ENCODE data around the gene CGNL1. TPM values are rescaled to one million over a fixed set of nuclear protein-coding genes. Genes with fewer than 3 reads are reported as not detected.

Gene CGNL1
- polyA plus RNA-seq, 1 of the 3 experiments (the other 2 are of a cell fraction), result 0.23 TPM

- ChIA-PET POLR2A (no interaction called here), CTCF (interaction anchor here (0.6 to 1.7 kb wide), 4 partner anchors 10 to 1360 kb away, joined by 3 to 4 read pairs (median 4); no protein-coding TSS in a partner anchor)
- DNase-seq, result no peak
- no peaks in the 10 kb centered on the region for H3K27me3 ChIP-seq (ENCODE audit: insufficient read depth)
- no peak overlapping the region for H3K27ac ChIP-seq (ENCODE audit: low read depth in 2 of 2, low read length in 1 of 2)
- TF ChIP-seq FOXJ3 (CRISPR knock-in tag; IDR thresholded peaks at IDR 0.05) (no peak), GATA2 (CRISPR knock-in tag; IDR thresholded peaks at IDR 0.05) (no peak), SIN3A (IDR thresholded peaks at IDR 0.05; ENCODE audit: borderline replicate concordance, low read depth, low read length) (no peak), FOSL2 (IDR thresholded peaks at IDR 0.05; ENCODE audit: borderline replicate concordance, low read depth) (no peak), POLR2AphosphoS5 (IDR thresholded peaks at IDR 0.05; ENCODE audit: low read depth, low read length) (no peak), EZH2phosphoT487 (IDR thresholded peaks at IDR 0.05; ENCODE audit: borderline replicate concordance, low read depth) (no peak), YY1 (IDR thresholded peaks at IDR 0.05; ENCODE audit: low read depth) (no peak), NFIC (IDR thresholded peaks at IDR 0.05; ENCODE audit: borderline replicate concordance) (no peak), TEAD4 (IDR thresholded peaks at IDR 0.05; ENCODE audit: borderline replicate concordance, insufficient read depth) (no peak), MEF2A (IDR thresholded peaks at IDR 0.05; ENCODE audit: borderline replicate concordance, low read depth) (no peak)
- no peaks in the 10 kb centered on the region for H3K79me2 ChIP-seq (ENCODE audit: insufficient read depth)
- H3K36me3 ChIP-seq (replicated peaks in 1 of 2; ENCODE audit: control insufficient read depth in 1 of 2, insufficient read depth in 2 of 2, low read length in 1 of 2), result no peaks in the 10 kb centered on the region
- no peaks in the 10 kb centered on the region for H3F3A ChIP-seq (replicated peaks; ENCODE audit: insufficient read depth)
- H2AFZ ChIP-seq (ENCODE audit: low read depth), result no peak overlapping the region
- no peak overlapping the region for H3K9ac ChIP-seq
- H3K4me3 ChIP-seq (ENCODE audit: low read depth in 2 of 2, low read length in 1 of 2), result no peak overlapping the region
- no peaks in the 10 kb centered on the region for H3K9me3 ChIP-seq
- no peaks in the 10 kb centered on the region for H4K20me1 ChIP-seq (ENCODE audit: insufficient read depth)
- H3K4me1 ChIP-seq (ENCODE audit: control insufficient read depth in 1 of 2, insufficient read depth in 2 of 2, low read depth in 1 of 2, low read length in 1 of 2), result peaks cover 0 to 21% of the 10 kb centered on the region in 2 experiments; a peak in 1 of 4 replicates
- 75% methylated on average over 7 of the region's 7 CpGs for WGBS (ENCODE audit: low lambda C conversion rate)
- H3K9me2 ChIP-seq, result no peaks in the 10 kb centered on the region
- H3K4me2 ChIP-seq, result no peak overlapping the region
Measured at GRCh38 chr15:57385923-57386390, 9.7 kb downstream of the CGNL1 start.

GRCh38 chr15:57386976-57387375 is 10.7 kb downstream of the CGNL1 start:
- Histone ChIP-seq H3K27me3 (ENCODE audit: insufficient read depth) (no peaks in the 10 kb centered on the region), H3K36me3 (replicated peaks in 1 of 2; ENCODE audit: control insufficient read depth in 1 of 2, insufficient read depth in 2 of 2, low read length in 1 of 2) (no peaks in the 10 kb centered on the region), H3K4me2 (no peak overlapping the region), H3K4me1 (ENCODE audit: control insufficient read depth in 1 of 2, insufficient read depth in 2 of 2, low read depth in 1 of 2, low read length in 1 of 2) (peaks cover 0 to 21% of the 10 kb centered on the region in 2 experiments; a peak in 1 of 4 replicates), H3K27ac (ENCODE audit: low read depth in 2 of 2, low read length in 1 of 2) (no peak overlapping the region; a peak in 1 of 4 replicates), H3K9ac (no peak overlapping the region), H3K9me3 (no peaks in the 10 kb centered on the region), H2AFZ (ENCODE audit: low read depth) (no peak overlapping the region), H4K20me1 (ENCODE audit: insufficient read depth) (no peaks in the 10 kb centered on the region), H3K4me3 (ENCODE audit: low read depth in 2 of 2, low read length in 1 of 2) (no peak overlapping the region), H3K9me2 (no peaks in the 10 kb centered on the region), H3K79me2 (ENCODE audit: insufficient read depth) (no peaks in the 10 kb centered on the region), H3F3A (replicated peaks; ENCODE audit: insufficient read depth) (no peaks in the 10 kb centered on the region)
- DNase-seq, result no peak
- WGBS (ENCODE audit: low lambda C conversion rate), result 84% methylated on average over 4 of the region's 4 CpGs
- TF ChIP-seq FOXM1 (IDR thresholded peaks at IDR 0.05; ENCODE audit: low read depth) (no peak), TCF12 (IDR thresholded peaks at IDR 0.05) (no peak), POLR2AphosphoS5 (IDR thresholded peaks at IDR 0.05; ENCODE audit: low read depth, low read length) (no peak), PBX3 (IDR thresholded peaks at IDR 0.05) (no peak), JUND (IDR thresholded peaks at IDR 0.05) (no peak), RAD21 (IDR thresholded peaks at IDR 0.05; ENCODE audit: low read length) (no peak), CTCF (IDR thresholded peaks at IDR 0.05) (no peak), SIN3A (IDR thresholded peaks at IDR 0.05; ENCODE audit: borderline replicate concordance, low read depth, low read length) (no peak), GABPA (IDR thresholded peaks at IDR 0.05; ENCODE audit: low read depth) (no peak), RFX5 (IDR thresholded peaks at IDR 0.05; ENCODE audit: low read length) (no peak), NFIC (IDR thresholded peaks at IDR 0.05; ENCODE audit: borderline replicate concordance) (no peak), USF2 (IDR thresholded peaks at IDR 0.05; ENCODE audit: borderline replicate concordance, low read depth, low read length) (no peak), MEF2A (IDR thresholded peaks at IDR 0.05; ENCODE audit: borderline replicate concordance, low read depth) (no peak), EZH2phosphoT487 (IDR thresholded peaks at IDR 0.05; ENCODE audit: borderline replicate concordance, low read depth) (no peak)
- TF ChIP-seq, protein P1, sequence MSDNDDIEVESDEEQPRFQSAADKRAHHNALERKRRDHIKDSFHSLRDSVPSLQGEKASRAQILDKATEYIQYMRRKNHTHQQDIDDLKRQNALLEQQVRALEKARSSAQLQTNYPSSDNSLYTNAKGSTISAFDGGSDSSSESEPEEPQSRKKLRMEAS (IDR thresholded peaks at IDR 0.05; ENCODE audit: low read depth), result no peak
- TF ChIP-seq, protein P2, sequence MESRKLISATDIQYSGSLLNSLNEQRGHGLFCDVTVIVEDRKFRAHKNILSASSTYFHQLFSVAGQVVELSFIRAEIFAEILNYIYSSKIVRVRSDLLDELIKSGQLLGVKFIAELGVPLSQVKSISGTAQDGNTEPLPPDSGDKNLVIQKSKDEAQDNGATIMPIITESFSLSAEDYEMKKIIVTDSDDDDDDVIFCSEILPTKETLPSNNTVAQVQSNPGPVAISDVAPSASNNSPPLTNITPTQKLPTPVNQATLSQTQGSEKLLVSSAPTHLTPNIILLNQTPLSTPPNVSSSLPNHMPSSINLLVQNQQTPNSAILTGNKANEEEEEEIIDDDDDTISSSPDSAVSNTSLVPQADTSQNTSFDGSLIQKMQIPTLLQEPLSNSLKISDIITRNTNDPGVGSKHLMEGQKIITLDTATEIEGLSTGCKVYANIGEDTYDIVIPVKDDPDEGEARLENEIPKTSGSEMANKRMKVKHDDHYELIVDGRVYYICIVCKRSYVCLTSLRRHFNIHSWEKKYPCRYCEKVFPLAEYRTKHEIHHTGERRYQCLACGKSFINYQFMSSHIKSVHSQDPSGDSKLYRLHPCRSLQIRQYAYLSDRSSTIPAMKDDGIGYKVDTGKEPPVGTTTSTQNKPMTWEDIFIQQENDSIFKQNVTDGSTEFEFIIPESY (IDR thresholded peaks at IDR 0.05; ENCODE audit: borderline replicate concordance, low read depth), result no peak
- ChIA-PET CTCF (interaction anchor here (0.6 to 1.1 kb wide), 4 partner anchors 10 to 173 kb away, joined by 3 to 4 read pairs (median 3); no protein-coding TSS in a partner anchor), POLR2A (no interaction called here)
